GM19463 (cell line): ENCODE results near the gene C5AR2.
"Not testable (repeated sequence)": the region's sequence is repeated elsewhere in the genome, so short reads cannot be mapped to it uniquely, and the experiment has no call there.

Experiments used
- ATAC-seq: cut with Tn5 transposase; IDR thresholded peaks from one replicate; pipeline ENCODE4 v1.9.1; 2021; ENCODE audit warnings: mild to moderate bottlenecking, moderate library complexity; ENCODE audit not compliant: unreplicated experiment

The C5AR2 gene

GRCh38 chr19:47331931-47332547 is at the start of gene C5AR2:
Gene C5AR2, plus strand, starts transcription at chr19:47332175. Its CDS starts 8,625 bp downstream, at chr19:47340800.
- ATAC-seq: no peak

GRCh38 chr19:47283405-47284059 is 48.4 kb upstream of the C5AR2 start:
- ATAC-seq: no peak

GRCh38 chr19:47284324-47284899 is 47.6 kb upstream of the C5AR2 start:
- ATAC-seq: no peak

- ATAC-seq: no peak
Measured at GRCh38 chr19:47296036-47296435, 35.9 kb upstream of the C5AR2 start.

- ATAC-seq: not testable (repeated sequence)
Measured at GRCh38 chr19:47300867-47301266, 31.1 kb upstream of the C5AR2 start.

GRCh38 chr19:47302249-47302648 is 29.7 kb upstream of the C5AR2 start:
- ATAC-seq: no peak

- ATAC-seq: no peak
Measured at GRCh38 chr19:47303966-47304365, 28.0 kb upstream of the C5AR2 start.

- ATAC-seq: no peak
Measured at GRCh38 chr19:47305309-47305751, 26.6 kb upstream of the C5AR2 start.

GRCh38 chr19:47306303-47306702 is 25.7 kb upstream of the C5AR2 start:
- no peak for ATAC-seq

- no peak for ATAC-seq
Measured at GRCh38 chr19:47309038-47309437, 22.9 kb upstream of the C5AR2 start.

- no peak for ATAC-seq
Measured at GRCh38 chr19:47309608-47310007, 22.4 kb upstream of the C5AR2 start, which contains the start of gene C5AR1. Gene C5AR1, plus strand, starts transcription at chr19:47309861. Its CDS starts 35 bp downstream, at chr19:47309896.

GRCh38 chr19:47310323-47310722 is 21.7 kb upstream of the C5AR2 start:
- ATAC-seq: no peak

- ATAC-seq: no peak
Measured at GRCh38 chr19:47310819-47311218, 21.2 kb upstream of the C5AR2 start.

GRCh38 chr19:47312366-47313006 is 19.5 kb upstream of the C5AR2 start:
- ATAC-seq: no peak

- no peak for ATAC-seq
Measured at GRCh38 chr19:47313754-47314295, 18.1 kb upstream of the C5AR2 start.

- no peak for ATAC-seq
Measured at GRCh38 chr19:47315125-47315821, 16.7 kb upstream of the C5AR2 start.

GRCh38 chr19:47316513-47316912 is 15.5 kb upstream of the C5AR2 start:
- ATAC-seq: no peak

GRCh38 chr19:47319923-47320871 is 11.8 kb upstream of the C5AR2 start:
- ATAC-seq: no peak

- no peak for ATAC-seq
Measured at GRCh38 chr19:47321630-47322029, 10.3 kb upstream of the C5AR2 start.

GRCh38 chr19:47322058-47322457 is 9.9 kb upstream of the C5AR2 start:
- no peak for ATAC-seq
